Measurements from ENCODE around the gene CCNA2. TPM values are rescaled to one million over a fixed set of nuclear protein-coding genes. Genes with fewer than 3 reads are reported as not detected.

Gene CCNA2
- total RNA-seq, 1 experiment from 2014 or later, result 105 TPM

- Histone ChIP-seq H3K4me1 (ENCODE audit: insufficient read depth, low read length, poor library complexity, severe bottlenecking) (peaks cover 24% of the 10 kb centered on the region), H3K27me3 (replicated peaks; ENCODE audit: insufficient read depth, low read depth, low read length, poor library complexity) (no peaks in the 10 kb centered on the region), H3K4me3 (ENCODE audit: low read depth, low read length, poor library complexity, severe bottlenecking) (no peak overlapping the region), H3K36me3 (ENCODE audit: insufficient read depth, low read length, poor library complexity, severe bottlenecking) (no peaks in the 10 kb centered on the region), H3K9me3 (ENCODE audit: low read depth, low read length, poor library complexity, severe bottlenecking) (no peaks in the 10 kb centered on the region), H3K27ac (ENCODE audit: low read depth, low read length, poor library complexity, severe bottlenecking) (peak overlapping the region; percentile 28)
- no TSS peak for BruUV-seq (replicated peaks)
- CTCF ChIA-PET, result no interaction called here
- intact Hi-C loops (cut with micrococcal nuclease; ENCODE audit: unreplicated experiment), result no loop called here
- POLR2A ChIA-PET (ENCODE audit: low non-redundant PET), result interaction anchor here (0.6 kb wide), 1 partner anchor 40 kb away, joined by 3 read pairs; no protein-coding TSS in a partner anchor
- TF ChIP-seq CTCF (conservative IDR thresholded peaks at IDR 0.05; ENCODE audit: low read depth, low read length) (no peak), EZH2 (IDR thresholded peaks at IDR 0.05; ENCODE audit: borderline replicate concordance, low read depth, low read length, poor library complexity, severe bottlenecking) (no peak)
- DNase-seq (ENCODE audit: low spot score), result no peak
Measured at GRCh38 chr4:121789455-121789854, 34.2 kb downstream of the CCNA2 start.

GRCh38 chr4:121788896-121789295 is 34.8 kb downstream of the CCNA2 start:
- POLR2A ChIA-PET (ENCODE audit: low non-redundant PET), result no interaction called here

GRCh38 chr4:121786221-121786620 is 37.5 kb downstream of the CCNA2 start:
- CTCF ChIA-PET, result no interaction called here
- no peak overlapping the region for H3K27ac ChIP-seq (ENCODE audit: low read depth, low read length, poor library complexity, severe bottlenecking)

More at GRCh38 chr4:121788896-121789295, 34.8 kb downstream of the CCNA2 start:
- H3K27ac ChIP-seq (ENCODE audit: low read depth, low read length, poor library complexity, severe bottlenecking), result no peak overlapping the region
- peaks cover 20% of the 10 kb centered on the region for H3K4me1 ChIP-seq (ENCODE audit: insufficient read depth, low read length, poor library complexity, severe bottlenecking)
- BruUV-seq (replicated peaks), result no TSS peak
- DNase-seq (ENCODE audit: low spot score), result no peak
- H3K4me3 ChIP-seq (ENCODE audit: low read depth, low read length, poor library complexity, severe bottlenecking), result no peak overlapping the region
- no peak for TF ChIP-seq CTCF (conservative IDR thresholded peaks at IDR 0.05; ENCODE audit: low read depth, low read length)
- no peak for TF ChIP-seq EZH2 (IDR thresholded peaks at IDR 0.05; ENCODE audit: borderline replicate concordance, low read depth, low read length, poor library complexity, severe bottlenecking)
- no peaks in the 10 kb centered on the region for H3K36me3 ChIP-seq (ENCODE audit: insufficient read depth, low read length, poor library complexity, severe bottlenecking)
- intact Hi-C loops (cut with micrococcal nuclease; ENCODE audit: unreplicated experiment), result no loop called here
- no peaks in the 10 kb centered on the region for H3K9me3 ChIP-seq (ENCODE audit: low read depth, low read length, poor library complexity, severe bottlenecking)
- H3K27me3 ChIP-seq (replicated peaks; ENCODE audit: insufficient read depth, low read depth, low read length, poor library complexity), result no peaks in the 10 kb centered on the region
- CTCF ChIA-PET, result no interaction called here

More at GRCh38 chr4:121786221-121786620, 37.5 kb downstream of the CCNA2 start:
- BruUV-seq (replicated peaks), result no TSS peak
- DNase-seq (ENCODE audit: low spot score), result no peak
- H3K4me3 ChIP-seq (ENCODE audit: low read depth, low read length, poor library complexity, severe bottlenecking), result no peak overlapping the region
- H3K36me3 ChIP-seq (ENCODE audit: insufficient read depth, low read length, poor library complexity, severe bottlenecking), result no peaks in the 10 kb centered on the region
- H3K9me3 ChIP-seq (ENCODE audit: low read depth, low read length, poor library complexity, severe bottlenecking), result no peaks in the 10 kb centered on the region
- TF ChIP-seq EZH2 (IDR thresholded peaks at IDR 0.05; ENCODE audit: borderline replicate concordance, low read depth, low read length, poor library complexity, severe bottlenecking) (no peak), CTCF (conservative IDR thresholded peaks at IDR 0.05; ENCODE audit: low read depth, low read length) (no peak)
- H3K27me3 ChIP-seq (replicated peaks; ENCODE audit: insufficient read depth, low read depth, low read length, poor library complexity), result no peaks in the 10 kb centered on the region
- intact Hi-C loops (cut with micrococcal nuclease; ENCODE audit: unreplicated experiment), result no loop called here
- peaks cover 20% of the 10 kb centered on the region for H3K4me1 ChIP-seq (ENCODE audit: insufficient read depth, low read length, poor library complexity, severe bottlenecking)
- POLR2A ChIA-PET (ENCODE audit: low non-redundant PET), result no interaction called here

Data from A673 (cell line).